CD4-positive, alpha-beta T cell (primary cell): ENCODE data around the gene UPK2. TPM values are rescaled to one million over a fixed set of nuclear protein-coding genes. Genes with fewer than 3 reads are reported as not detected.

Source experiments
- ATAC-seq: fragments of 200-7000 bp; cut with Tn5 transposase; one replicate; pipeline ENCODE4 v1.10.0; 2022; ENCODE audit warnings: mild to moderate bottlenecking; ENCODE audit not compliant: poor library complexity
- CTCF ChIA-PET: fragments of 350-600 bp; sonication (Branson Sonifier 250); formaldehyde crosslinking; loops from one replicate; lab custom pipeline; 2021; ENCODE audit warnings: antibody characterized with exemption, inconsistent platforms; lab: Charles Lee
- POLR2A ChIA-PET: fragments of 350-600 bp; sonication (Branson Sonifier 250); formaldehyde crosslinking; loops from one replicate; lab custom pipeline; 2021; ENCODE audit warnings: antibody characterized with exemption, inconsistent platforms; lab: Charles Lee
- DNase-seq, 14 experiments: peaks; one replicate each; pipeline ENCODE4 v3.0.0-alpha.2; 2013 to 2020; ENCODE audit warnings: mixed read lengths in 2 of 14
- H3K27ac ChIP-seq, 2 donors: one replicate each; pipeline versions ENCODE4 v1.5.1 to v1.7.0; 2013; ENCODE audit warnings: low read length in 2 of 2, low read depth in 1 of 2, mild to moderate bottlenecking in 1 of 2
- H3K27me3 ChIP-seq, 2 experiments: 1 replicate in 1 of 2; 2 replicates in 1 of 2; pipeline versions ENCODE4 v1.6.1 to v1.7.0; 2013; ENCODE audit warnings: low read length in 2 of 2, control low read depth in 1 of 2, mild to moderate bottlenecking in 1 of 2, moderate library complexity in 1 of 2; ENCODE audit not compliant: insufficient read depth in 2 of 2, control insufficient read depth in 1 of 2
- H3K36me3 ChIP-seq: one replicate; pipeline ENCODE4 v1.6.1; 2013; ENCODE audit warnings: low read length, control low read depth; ENCODE audit not compliant: insufficient read depth
- H3K4me1 ChIP-seq: one replicate; pipeline ENCODE4 v1.6.1; 2013; ENCODE audit warnings: low read length, control low read depth; ENCODE audit not compliant: insufficient read depth
- H3K4me3 ChIP-seq: one replicate; pipeline ENCODE4 v1.5.1; 2013; ENCODE audit warnings: mild to moderate bottlenecking, low read length, moderate library complexity
- H3K9me3 ChIP-seq, 2 experiments: 1 replicate in 1 of 2; 2 replicates in 1 of 2; pipeline versions ENCODE4 v1.6.1 to v1.7.0; 2013; ENCODE audit warnings: low read length in 2 of 2, mild to moderate bottlenecking in 2 of 2, control low read depth in 1 of 2, moderate library complexity in 1 of 2; ENCODE audit not compliant: control insufficient read depth in 1 of 2, insufficient read depth in 1 of 2
- H3K27ac Mint-ChIP-seq: one replicate; pipeline ENCODE4 v1.8.0; 2020; ENCODE audit warnings: mixed read lengths
- H3K27me3 Mint-ChIP-seq: one replicate; pipeline ENCODE4 v1.8.0; 2021; ENCODE audit warnings: mixed read lengths
- H3K36me3 Mint-ChIP-seq: one replicate; pipeline ENCODE4 v1.8.0; 2021; ENCODE audit warnings: low read depth, mixed read lengths
- H3K4me1 Mint-ChIP-seq: one replicate; pipeline ENCODE4 v1.8.0; 2021; ENCODE audit warnings: low read depth, mixed read lengths
- H3K4me3 Mint-ChIP-seq: one replicate; pipeline ENCODE4 v1.8.0; 2020; ENCODE audit warnings: mild to moderate bottlenecking, mixed read lengths
- H3K9me3 Mint-ChIP-seq: one replicate; pipeline ENCODE4 v1.8.0; 2020; ENCODE audit warnings: mixed read lengths
- intact Hi-C, 2 experiments: fragments of 100-400 bp; cut with DNase I in 1 of 2; cut with micrococcal nuclease in 1 of 2; formaldehyde crosslinking; loops; one replicate each; pipeline versions ENCODE4 v1.15.1 to v1.9.0; 2023 to 2025; cut with DNase I, micrococcal nuclease
- total RNA-seq, 174 experiments: library from RNA in 2 of 174; stranded (reverse) in 2 of 174; gene quantifications; one replicate each; pipeline ENCODE4 v1.2.3 and lab custom pipeline; 2021 to 2026
- TF ChIP-seq, protein P1 (sequence below): fragments of 200-600 bp; IDR thresholded peaks from one replicate; pipeline ENCODE4 v1.8.0; 2022; ENCODE audit warnings: antibody characterized with exemption, mild to moderate bottlenecking

Gene UPK2
- total RNA-seq, 2 experiments from 2014 or later = 0.27 TPM; not detected in 1

DNA sequence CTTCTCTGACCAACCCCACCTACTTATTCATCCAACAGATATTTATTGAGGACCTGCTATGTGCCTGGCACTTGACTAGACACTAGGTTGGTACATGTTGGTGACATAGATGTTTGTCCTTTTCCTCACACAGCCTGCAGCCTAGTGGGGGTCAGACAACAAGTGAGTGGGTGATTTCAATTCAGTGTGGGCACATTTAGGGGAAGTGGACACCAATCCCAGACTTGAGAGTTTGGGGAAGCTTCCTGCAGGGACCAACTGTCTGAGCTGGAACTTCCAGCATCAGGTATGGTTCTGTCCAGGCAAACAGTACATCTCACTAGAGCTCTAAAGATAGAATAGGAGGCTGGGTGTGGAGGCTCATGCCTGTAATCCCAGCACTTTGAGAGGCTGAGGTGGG lies 24.5 kb upstream of the UPK2 start:
- H3K36me3 ChIP-seq = no peaks in the 10 kb centered on the region
- H3K27ac ChIP-seq = peak overlapping the region in 1 of 2 donors; percentile 98
- no peak for ATAC-seq
- no peaks in the 10 kb centered on the region for H3K9me3 ChIP-seq
- Mint-ChIP-seq H3K9me3 (no peaks in the 10 kb centered on the region), H3K27ac (peak overlapping the region; percentile 97), H3K4me3 (peak overlapping the region; percentile 89), H3K36me3 (peaks cover 22% of the 10 kb centered on the region), H3K27me3 (peaks cover under 1% of the 10 kb centered on the region), H3K4me1 (peaks cover 48% of the 10 kb centered on the region)
- H3K4me1 ChIP-seq = peaks cover 46% of the 10 kb centered on the region
- intact Hi-C loops = loop anchor here in 1 of 2 experiments (2.0 to 5.0 kb wide), 4 partner anchors 25 to 186 kb away; partner anchors contain the start of genes CENATAC and UPK2
- no peak overlapping the region for H3K4me3 ChIP-seq
- CTCF ChIA-PET = interaction anchor here (1.7 to 1.9 kb wide), 2 partner anchors 36 to 242 kb away, joined by 8 read pairs; no protein-coding TSS in a partner anchor
- H3K27me3 ChIP-seq = no peaks in the 10 kb centered on the region
- POLR2A ChIA-PET = interaction anchor here (0.7 to 3.9 kb wide), 3 partner anchors 9 to 139 kb away, joined by 3 to 37 read pairs (median 4); no protein-coding TSS in a partner anchor
- DNase-seq = peak in 1 of 14 experiments; percentile 9
- TF ChIP-seq, protein P1, sequence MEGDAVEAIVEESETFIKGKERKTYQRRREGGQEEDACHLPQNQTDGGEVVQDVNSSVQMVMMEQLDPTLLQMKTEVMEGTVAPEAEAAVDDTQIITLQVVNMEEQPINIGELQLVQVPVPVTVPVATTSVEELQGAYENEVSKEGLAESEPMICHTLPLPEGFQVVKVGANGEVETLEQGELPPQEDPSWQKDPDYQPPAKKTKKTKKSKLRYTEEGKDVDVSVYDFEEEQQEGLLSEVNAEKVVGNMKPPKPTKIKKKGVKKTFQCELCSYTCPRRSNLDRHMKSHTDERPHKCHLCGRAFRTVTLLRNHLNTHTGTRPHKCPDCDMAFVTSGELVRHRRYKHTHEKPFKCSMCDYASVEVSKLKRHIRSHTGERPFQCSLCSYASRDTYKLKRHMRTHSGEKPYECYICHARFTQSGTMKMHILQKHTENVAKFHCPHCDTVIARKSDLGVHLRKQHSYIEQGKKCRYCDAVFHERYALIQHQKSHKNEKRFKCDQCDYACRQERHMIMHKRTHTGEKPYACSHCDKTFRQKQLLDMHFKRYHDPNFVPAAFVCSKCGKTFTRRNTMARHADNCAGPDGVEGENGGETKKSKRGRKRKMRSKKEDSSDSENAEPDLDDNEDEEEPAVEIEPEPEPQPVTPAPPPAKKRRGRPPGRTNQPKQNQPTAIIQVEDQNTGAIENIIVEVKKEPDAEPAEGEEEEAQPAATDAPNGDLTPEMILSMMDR = no peak

DNA sequence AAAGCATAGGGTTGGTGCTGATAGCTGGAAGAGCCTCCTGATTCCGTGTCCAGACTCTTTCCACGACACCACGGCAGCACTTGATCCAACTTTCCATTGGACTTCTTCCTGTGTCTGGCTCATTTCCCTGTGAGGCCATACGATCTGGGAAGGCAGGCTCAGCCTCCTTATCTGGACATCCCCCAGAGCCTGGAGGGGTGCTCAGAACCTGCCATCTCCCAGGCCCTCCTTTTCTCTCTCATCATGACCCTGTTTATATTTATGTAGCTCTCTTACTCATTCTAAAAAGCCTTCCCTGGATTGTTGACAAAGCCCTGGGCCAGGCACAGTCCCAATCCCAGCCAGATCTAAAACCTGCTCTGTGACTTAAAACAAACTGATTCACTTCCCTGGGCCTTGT lies 22.6 kb upstream of the UPK2 start:
- no peaks in the 10 kb centered on the region for H3K36me3 ChIP-seq
- peak overlapping the region; percentile 82 for H3K27ac Mint-ChIP-seq
- CTCF ChIA-PET = interaction anchor here (0.5 kb wide), 1 partner anchor 97 kb away, joined by 3 read pairs; no protein-coding TSS in a partner anchor
- H3K4me3 ChIP-seq = no peak overlapping the region
- peak overlapping the region; percentile 62 for H3K4me3 Mint-ChIP-seq
- H3K9me3 Mint-ChIP-seq = no peaks in the 10 kb centered on the region
- H3K27me3 ChIP-seq = no peaks in the 10 kb centered on the region
- DNase-seq = no peak
- intact Hi-C loops = loop anchor here in 1 of 2 experiments (5.0 kb wide), 3 partner anchors 36 to 184 kb away; partner anchors contain the start of gene CENATAC
- H3K36me3 Mint-ChIP-seq = peaks cover 14% of the 10 kb centered on the region
- POLR2A ChIA-PET = interaction anchor here (2.7 kb wide), 1 partner anchor 38 kb away, joined by 7 read pairs; no protein-coding TSS in a partner anchor
- no peak for ATAC-seq
- no peak overlapping the region for H3K27ac ChIP-seq
- no peaks in the 10 kb centered on the region for H3K27me3 Mint-ChIP-seq
- H3K9me3 ChIP-seq = no peaks in the 10 kb centered on the region
- peaks cover 27% of the 10 kb centered on the region for H3K4me1 ChIP-seq
- TF ChIP-seq, protein P1 = no peak
- H3K4me1 Mint-ChIP-seq = peaks cover 40% of the 10 kb centered on the region

DNA sequence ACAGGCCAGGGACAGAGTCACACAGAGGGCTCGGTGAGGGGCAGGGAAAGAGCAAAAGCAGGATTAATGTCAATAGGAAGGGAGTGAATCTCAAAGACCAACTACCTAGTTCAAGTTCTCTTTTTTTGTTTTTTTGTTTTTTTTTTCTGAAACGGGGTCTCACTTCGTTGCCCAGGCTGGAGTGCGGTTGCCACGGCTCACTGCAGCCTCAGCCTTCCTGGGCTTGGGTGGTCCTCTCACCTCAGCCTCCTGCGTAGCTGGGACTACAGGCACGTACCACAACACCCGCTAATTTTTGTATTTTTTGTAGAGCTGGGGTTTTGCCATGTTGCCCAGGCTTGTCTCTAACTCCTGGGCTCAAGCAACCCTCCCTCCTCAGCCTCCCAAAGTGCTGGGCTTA lies 20.7 kb upstream of the UPK2 start:
- DNase-seq (no peak), ATAC-seq (no peak)
- Mint-ChIP-seq H3K36me3 (no peaks in the 10 kb centered on the region), H3K27me3 (no peaks in the 10 kb centered on the region), H3K4me3 (no peak overlapping the region), H3K4me1 (peaks cover 53% of the 10 kb centered on the region), H3K27ac (no peak overlapping the region), H3K9me3 (no peaks in the 10 kb centered on the region)
- no peak overlapping the region for H3K27ac ChIP-seq
- intact Hi-C loops = no loop called here
- TF ChIP-seq, protein P1 = no peak
- H3K9me3 ChIP-seq = no peaks in the 10 kb centered on the region
- ChIA-PET POLR2A (interaction anchor here (1.8 kb wide), 1 partner anchor 13 kb away, joined by 4 read pairs; no protein-coding TSS in a partner anchor), CTCF (interaction anchor here (0.6 to 1.1 kb wide), 3 partner anchors 9 to 276 kb away, joined by 3 to 4 read pairs (median 3); no protein-coding TSS in a partner anchor)
- no peak overlapping the region for H3K4me3 ChIP-seq
- H3K4me1 ChIP-seq = peaks cover 29% of the 10 kb centered on the region
- no peaks in the 10 kb centered on the region for H3K27me3 ChIP-seq
- H3K36me3 ChIP-seq = no peaks in the 10 kb centered on the region
